Measurements from ENCODE around the gene EPAS1. TPM values are rescaled to one million over a fixed set of nuclear protein-coding genes. Genes with fewer than 3 reads are reported as not detected.

The EPAS1 gene
- total and polyA plus RNA-seq, 2 of the 13 experiments (the other 11 are each of a cell fraction or from before 2014, with no cell fraction given) = 47.1 to 182 TPM

DNA sequence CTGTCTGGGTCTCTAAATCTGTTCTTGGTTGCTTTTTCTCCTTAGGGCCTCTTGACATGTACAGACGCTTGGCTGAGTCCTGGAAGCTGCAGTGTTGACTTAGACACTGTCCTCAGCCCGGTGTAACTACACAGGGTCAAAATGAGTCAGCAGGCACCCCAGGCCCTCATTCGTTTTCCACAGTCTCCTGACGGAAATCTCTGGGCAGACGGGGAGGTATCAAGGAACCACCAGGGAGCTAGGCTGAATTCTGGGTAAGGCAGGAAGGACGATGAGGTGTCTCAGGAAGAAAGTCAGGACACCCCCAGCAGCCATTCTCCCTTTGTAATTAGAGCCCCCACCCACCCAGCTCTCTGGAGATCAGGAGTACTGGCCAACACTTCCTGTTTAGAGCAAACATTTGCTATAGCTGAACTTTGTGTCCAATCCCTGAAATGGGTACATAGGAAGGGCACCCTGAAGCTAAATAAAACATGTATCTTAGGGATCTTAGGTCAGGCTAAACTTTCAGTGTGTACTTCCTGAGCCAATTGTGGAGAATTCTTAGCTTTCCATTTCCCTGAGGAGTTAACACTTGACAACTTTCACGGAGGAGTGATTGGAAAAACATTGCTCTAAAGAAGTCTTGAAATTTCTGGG, 23.9 kb upstream of the EPAS1 start:
- H3K4me3 ChIP-seq (replicated peaks in 1 of 3; ENCODE audit: insufficient read depth in 1 of 3, low read depth in 2 of 3, low read length in 3 of 3) = peak overlapping the region in 2 of 3 experiments; percentile 9 to 51; a peak in 2 of 6 replicates
- POLR2A ChIA-PET = interaction anchor here (0.5 to 1.7 kb wide), 4 partner anchors 10 to 31 kb away, joined by 3 to 7 read pairs (median 3); partner anchors contain the start of gene EPAS1
- CTCF ChIA-PET (ENCODE audit: low intra/inter-chr PET ratio, low total read pairs) = no interaction called here
- no peaks in the 10 kb centered on the region for H3K79me2 ChIP-seq (ENCODE audit: insufficient read depth, low read length)
- no peaks in the 10 kb centered on the region for H3K36me3 ChIP-seq (replicated peaks in 1 of 2; ENCODE audit: control insufficient read depth in 1 of 2, insufficient read depth in 2 of 2, low read length in 2 of 2)
- no peaks in the 10 kb centered on the region for H3K9me3 ChIP-seq (ENCODE audit: low read length)
- peak; percentile 63 for ATAC-seq
- peak overlapping the region; percentile 22; the same call in 1 of the 2 replicates for H3K9ac ChIP-seq (ENCODE audit: insufficient read depth, low read depth, low read length)
- peak overlapping the region; percentile 75 for H3K4me2 ChIP-seq (ENCODE audit: low read depth, low read length)
- intact Hi-C loops (cut with micrococcal nuclease; ENCODE audit: unreplicated experiment) = no loop called here
- no TSS peak for BruUV-seq (replicated peaks)
- WGBS (ENCODE audit: low lambda C conversion rate) = 9% methylated on average over 7 of the region's 7 CpGs
- DNase-seq (ENCODE audit: low spot score) = no peak
- H3K27ac ChIP-seq (ENCODE audit: extremely low read length, insufficient read depth, low read length) = no peak overlapping the region
- peaks cover 0 to 23% of the 10 kb centered on the region in 2 experiments; a peak in 3 of 5 replicates for H3K27me3 ChIP-seq (ENCODE audit: control insufficient read depth in 1 of 2, insufficient read depth in 2 of 2, low read length in 2 of 2)
- H4K20me1 ChIP-seq (ENCODE audit: insufficient read depth, low read length) = no peaks in the 10 kb centered on the region
- H2AFZ ChIP-seq (ENCODE audit: low read length) = peak overlapping the region; percentile 61
- peaks cover 39% of the 10 kb centered on the region for H3K4me1 ChIP-seq (ENCODE audit: insufficient read depth, low read length)
- FAIRE-seq = peak; percentile 60
- in situ Hi-C loops (cut with HindIII; ENCODE audit: extremely low pct_ligation_motif_present, low pct_unique_long_range_greater_than_20kb) = no loop called here
- TF ChIP-seq ZMAT3 (CRISPR knock-in tag; conservative IDR thresholded peaks at IDR 0.05) = no peak
- TF ChIP-seq, protein P1, sequence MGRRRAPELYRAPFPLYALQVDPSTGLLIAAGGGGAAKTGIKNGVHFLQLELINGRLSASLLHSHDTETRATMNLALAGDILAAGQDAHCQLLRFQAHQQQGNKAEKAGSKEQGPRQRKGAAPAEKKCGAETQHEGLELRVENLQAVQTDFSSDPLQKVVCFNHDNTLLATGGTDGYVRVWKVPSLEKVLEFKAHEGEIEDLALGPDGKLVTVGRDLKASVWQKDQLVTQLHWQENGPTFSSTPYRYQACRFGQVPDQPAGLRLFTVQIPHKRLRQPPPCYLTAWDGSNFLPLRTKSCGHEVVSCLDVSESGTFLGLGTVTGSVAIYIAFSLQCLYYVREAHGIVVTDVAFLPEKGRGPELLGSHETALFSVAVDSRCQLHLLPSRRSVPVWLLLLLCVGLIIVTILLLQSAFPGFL (CRISPR knock-in tag; IDR thresholded peaks at IDR 0.05) = no peak
- TF ChIP-seq KDM1A (CRISPR knock-in tag; IDR thresholded peaks at IDR 0.05) = peak; percentile 45; the same call in 1 of the 2 replicates
- 0 out of 2 replicates have a peak, but pooled peaks have one; percentile 21 for TF ChIP-seq ZSCAN29 (CRISPR knock-in tag; conservative IDR thresholded peaks at IDR 0.05)
- 0 out of 2 replicates have a peak, but pooled peaks have one; percentile 12 for TF ChIP-seq GATAD2A (CRISPR knock-in tag; IDR thresholded peaks at IDR 0.05)
- 0 out of 2 replicates have a peak, but pooled peaks have one; percentile 45 for TF ChIP-seq SSRP1 (CRISPR knock-in tag; IDR thresholded peaks at IDR 0.05)
- TF ChIP-seq, protein P2, sequence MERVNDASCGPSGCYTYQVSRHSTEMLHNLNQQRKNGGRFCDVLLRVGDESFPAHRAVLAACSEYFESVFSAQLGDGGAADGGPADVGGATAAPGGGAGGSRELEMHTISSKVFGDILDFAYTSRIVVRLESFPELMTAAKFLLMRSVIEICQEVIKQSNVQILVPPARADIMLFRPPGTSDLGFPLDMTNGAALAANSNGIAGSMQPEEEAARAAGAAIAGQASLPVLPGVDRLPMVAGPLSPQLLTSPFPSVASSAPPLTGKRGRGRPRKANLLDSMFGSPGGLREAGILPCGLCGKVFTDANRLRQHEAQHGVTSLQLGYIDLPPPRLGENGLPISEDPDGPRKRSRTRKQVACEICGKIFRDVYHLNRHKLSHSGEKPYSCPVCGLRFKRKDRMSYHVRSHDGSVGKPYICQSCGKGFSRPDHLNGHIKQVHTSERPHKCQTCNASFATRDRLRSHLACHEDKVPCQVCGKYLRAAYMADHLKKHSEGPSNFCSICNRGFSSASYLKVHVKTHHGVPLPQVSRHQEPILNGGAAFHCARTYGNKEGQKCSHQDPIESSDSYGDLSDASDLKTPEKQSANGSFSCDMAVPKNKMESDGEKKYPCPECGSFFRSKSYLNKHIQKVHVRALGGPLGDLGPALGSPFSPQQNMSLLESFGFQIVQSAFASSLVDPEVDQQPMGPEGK (CRISPR knock-in tag; IDR thresholded peaks at IDR 0.05) = peak; percentile 41; the same call in 1 of the 2 replicates
- TF ChIP-seq ZSCAN9 (CRISPR knock-in tag; IDR thresholded peaks at IDR 0.05; ENCODE audit: borderline replicate concordance) = peak; percentile 57; the same call in 1 of the 2 replicates
- no peak for TF ChIP-seq FOXA1 (IDR thresholded peaks at IDR 0.05)
- TF ChIP-seq FOXA1 (CRISPR knock-in tag; IDR thresholded peaks at IDR 0.05) = peak; percentile 59
- TF ChIP-seq SALL1 (CRISPR knock-in tag; IDR thresholded peaks at IDR 0.05) = 0 out of 2 replicates have a peak, but pooled peaks have one; percentile 22
- TF ChIP-seq, protein P3, sequence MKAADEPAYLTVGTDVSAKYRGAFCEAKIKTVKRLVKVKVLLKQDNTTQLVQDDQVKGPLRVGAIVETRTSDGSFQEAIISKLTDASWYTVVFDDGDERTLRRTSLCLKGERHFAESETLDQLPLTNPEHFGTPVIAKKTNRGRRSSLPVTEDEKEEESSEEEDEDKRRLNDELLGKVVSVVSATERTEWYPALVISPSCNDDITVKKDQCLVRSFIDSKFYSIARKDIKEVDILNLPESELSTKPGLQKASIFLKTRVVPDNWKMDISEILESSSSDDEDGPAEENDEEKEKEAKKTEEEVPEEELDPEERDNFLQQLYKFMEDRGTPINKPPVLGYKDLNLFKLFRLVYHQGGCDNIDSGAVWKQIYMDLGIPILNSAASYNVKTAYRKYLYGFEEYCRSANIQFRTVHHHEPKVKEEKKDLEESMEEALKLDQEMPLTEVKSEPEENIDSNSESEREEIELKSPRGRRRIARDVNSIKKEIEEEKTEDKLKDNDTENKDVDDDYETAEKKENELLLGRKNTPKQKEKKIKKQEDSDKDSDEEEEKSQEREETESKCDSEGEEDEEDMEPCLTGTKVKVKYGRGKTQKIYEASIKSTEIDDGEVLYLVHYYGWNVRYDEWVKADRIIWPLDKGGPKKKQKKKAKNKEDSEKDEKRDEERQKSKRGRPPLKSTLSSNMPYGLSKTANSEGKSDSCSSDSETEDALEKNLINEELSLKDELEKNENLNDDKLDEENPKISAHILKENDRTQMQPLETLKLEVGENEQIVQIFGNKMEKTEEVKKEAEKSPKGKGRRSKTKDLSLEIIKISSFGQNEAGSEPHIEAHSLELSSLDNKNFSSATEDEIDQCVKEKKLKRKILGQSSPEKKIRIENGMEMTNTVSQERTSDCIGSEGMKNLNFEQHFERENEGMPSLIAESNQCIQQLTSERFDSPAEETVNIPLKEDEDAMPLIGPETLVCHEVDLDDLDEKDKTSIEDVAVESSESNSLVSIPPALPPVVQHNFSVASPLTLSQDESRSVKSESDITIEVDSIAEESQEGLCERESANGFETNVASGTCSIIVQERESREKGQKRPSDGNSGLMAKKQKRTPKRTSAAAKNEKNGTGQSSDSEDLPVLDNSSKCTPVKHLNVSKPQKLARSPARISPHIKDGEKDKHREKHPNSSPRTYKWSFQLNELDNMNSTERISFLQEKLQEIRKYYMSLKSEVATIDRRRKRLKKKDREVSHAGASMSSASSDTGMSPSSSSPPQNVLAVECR (CRISPR knock-in tag; IDR thresholded peaks at IDR 0.05; ENCODE audit: borderline replicate concordance) = peak; percentile 22; the same call in 1 of the 2 replicates
- TF ChIP-seq ZNF629 (CRISPR knock-in tag; conservative IDR thresholded peaks at IDR 0.05) = peak; percentile 95
- TF ChIP-seq FOSL2 (CRISPR knock-in tag; IDR thresholded peaks at IDR 0.05) = peak; percentile 86
- TF ChIP-seq ZNF850 (CRISPR knock-in tag; conservative IDR thresholded peaks at IDR 0.05) = no peak
- 0 out of 2 replicates have a peak, but pooled peaks have one; percentile 28 for TF ChIP-seq JUND (CRISPR knock-in tag; IDR thresholded peaks at IDR 0.05)
- TF ChIP-seq SKI (IDR thresholded peaks at IDR 0.05; ENCODE audit: partially characterized antibody) = peak; percentile 16
- TF ChIP-seq YEATS4 (CRISPR knock-in tag; IDR thresholded peaks at IDR 0.05; ENCODE audit: borderline replicate concordance) = no peak
